Measurements from ENCODE around the gene ABCA3.

DNA sequence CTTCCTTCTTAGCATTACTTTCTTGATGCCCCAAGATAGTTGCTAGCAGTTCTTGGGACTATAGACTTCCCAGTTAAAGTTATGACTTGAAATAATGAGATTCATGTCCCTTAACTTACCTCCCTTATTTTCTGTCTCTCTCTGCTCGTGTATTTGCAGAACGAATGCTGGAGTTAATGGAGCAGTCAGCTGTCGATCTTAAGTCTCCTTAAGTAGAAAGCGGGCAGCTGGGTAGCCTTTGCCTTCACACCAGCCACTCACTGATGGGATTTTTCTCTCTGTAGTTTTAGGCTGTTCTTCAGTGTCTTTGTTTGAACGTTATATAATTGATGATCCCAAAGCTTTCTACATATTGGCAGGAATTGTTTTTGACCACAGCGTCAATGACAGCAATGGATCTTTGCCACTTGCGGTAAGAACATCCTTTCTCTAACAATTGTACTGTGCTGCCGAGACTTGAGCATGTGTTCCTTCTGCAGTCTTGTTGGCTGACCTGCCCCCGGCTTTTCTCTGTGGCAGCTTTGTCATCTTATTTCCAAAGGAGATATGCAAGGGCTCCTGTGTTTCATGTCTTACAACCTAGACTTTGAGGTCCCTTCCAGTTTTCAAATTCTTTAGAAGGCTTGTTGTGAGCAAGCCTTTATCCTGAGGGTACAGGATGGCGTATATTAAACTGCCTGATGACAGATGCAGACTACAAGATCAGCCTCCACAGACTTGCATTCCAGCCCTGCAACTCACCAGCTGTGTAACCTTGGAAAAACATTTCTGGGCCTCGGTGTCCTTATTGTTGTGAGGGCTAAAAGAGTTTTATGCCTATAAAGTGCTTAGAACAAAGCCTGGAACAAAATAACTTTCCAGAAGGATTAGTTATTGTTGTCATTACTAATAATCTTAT lies 25.1 kb upstream of the ABCA3 start:
- TF ChIP-seq NRF1 (IDR thresholded peaks at IDR 0.05; ENCODE audit: low read depth, low read length) (no peak), POLR2A (IDR thresholded peaks at IDR 0.05; ENCODE audit: control extremely low read depth in 1 of 2, low read depth in 2 of 2, low read length in 2 of 2) (no peak)
- TF ChIP-seq, protein P1, sequence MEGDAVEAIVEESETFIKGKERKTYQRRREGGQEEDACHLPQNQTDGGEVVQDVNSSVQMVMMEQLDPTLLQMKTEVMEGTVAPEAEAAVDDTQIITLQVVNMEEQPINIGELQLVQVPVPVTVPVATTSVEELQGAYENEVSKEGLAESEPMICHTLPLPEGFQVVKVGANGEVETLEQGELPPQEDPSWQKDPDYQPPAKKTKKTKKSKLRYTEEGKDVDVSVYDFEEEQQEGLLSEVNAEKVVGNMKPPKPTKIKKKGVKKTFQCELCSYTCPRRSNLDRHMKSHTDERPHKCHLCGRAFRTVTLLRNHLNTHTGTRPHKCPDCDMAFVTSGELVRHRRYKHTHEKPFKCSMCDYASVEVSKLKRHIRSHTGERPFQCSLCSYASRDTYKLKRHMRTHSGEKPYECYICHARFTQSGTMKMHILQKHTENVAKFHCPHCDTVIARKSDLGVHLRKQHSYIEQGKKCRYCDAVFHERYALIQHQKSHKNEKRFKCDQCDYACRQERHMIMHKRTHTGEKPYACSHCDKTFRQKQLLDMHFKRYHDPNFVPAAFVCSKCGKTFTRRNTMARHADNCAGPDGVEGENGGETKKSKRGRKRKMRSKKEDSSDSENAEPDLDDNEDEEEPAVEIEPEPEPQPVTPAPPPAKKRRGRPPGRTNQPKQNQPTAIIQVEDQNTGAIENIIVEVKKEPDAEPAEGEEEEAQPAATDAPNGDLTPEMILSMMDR (IDR thresholded peaks at IDR 0.05; ENCODE audit: control extremely low read depth in 1 of 3, insufficient read depth in 1 of 3, low read depth in 1 of 3, low read length in 3 of 3), result no peak

Data from H1 (cell line).